Stimulated activated CD4-positive, alpha-beta T cell treated with anti-CD3 and anti-CD28 coated beads, Interleukin-15, amount 100 ng/mL, for 1 hour (primary cell): Measurements from ENCODE around the gene PLCB2.

Experiments used
- DNase-seq, 2 donors: peaks; one replicate each; pipeline ENCODE4 v3.0.0-alpha.2; 2020; ENCODE audit warnings: low read depth in 1 of 2, low spot score in 1 of 2

Gene PLCB2

DNA sequence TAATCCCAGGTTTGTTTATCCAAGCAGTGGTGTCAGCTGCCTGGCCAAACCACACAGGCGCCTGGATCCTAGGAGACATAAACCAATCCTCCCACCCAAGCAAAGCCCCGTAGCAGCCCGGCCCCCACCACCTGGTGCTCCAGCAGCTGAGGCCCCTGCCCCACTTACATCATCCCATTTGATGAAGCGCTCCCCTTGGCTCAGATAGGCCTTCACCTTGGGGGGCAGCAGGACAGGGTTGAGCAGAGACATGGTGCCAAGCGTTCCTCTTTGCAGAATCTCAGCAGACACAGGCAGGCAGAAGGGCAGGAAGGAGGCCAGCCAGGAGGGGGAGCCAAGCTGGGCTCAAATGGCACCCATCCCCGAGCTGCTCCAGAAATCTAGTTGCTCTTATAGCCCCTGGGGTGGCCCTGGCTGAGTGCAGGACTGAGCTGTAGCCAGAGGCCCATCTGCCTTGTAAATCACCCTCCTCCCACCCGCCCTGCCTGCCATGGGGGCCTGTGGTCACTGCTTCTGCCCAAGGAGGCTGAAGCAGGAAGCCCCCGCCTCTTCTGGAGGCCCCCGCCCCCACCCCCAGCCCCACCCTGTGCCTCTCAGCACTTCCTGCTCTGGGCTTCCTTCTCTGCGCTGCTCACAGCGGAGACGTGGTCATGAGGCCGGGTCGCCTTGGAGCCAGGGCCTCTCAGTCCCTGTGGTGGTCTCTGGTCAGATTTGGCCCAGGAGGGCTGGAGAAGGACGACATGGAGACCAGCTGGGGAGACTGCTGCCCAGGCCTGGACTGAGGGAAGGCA, at the start of gene PLCB2:
Gene PLCB2, minus strand, starts transcription at position 515 of the 791 bp plus-strand sequence. Its CDS starts 263 bp downstream, at position 252.
- DNase-seq: peak; percentile 48 to 54

DNA sequence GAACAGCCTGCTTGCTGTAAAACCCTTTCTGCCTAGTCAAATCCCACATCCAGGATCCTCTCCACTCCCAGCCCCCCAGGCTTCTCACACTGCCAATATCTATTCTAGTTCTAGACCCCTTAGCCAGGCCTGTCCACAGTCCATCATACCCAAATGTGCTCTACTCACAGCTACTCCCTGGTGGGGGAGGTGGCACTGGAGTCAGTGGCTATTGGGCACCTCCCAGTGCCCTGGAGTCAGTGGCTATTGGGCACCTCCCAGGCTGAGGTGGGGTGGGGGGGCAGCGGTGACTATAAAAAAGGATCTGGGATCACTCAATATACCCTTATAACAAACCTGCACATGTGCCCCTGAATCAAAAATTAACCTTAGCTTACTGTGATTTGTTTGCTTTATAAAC, 49.5 kb upstream of the PLCB2 start:
- DNase-seq: no peak

DNA sequence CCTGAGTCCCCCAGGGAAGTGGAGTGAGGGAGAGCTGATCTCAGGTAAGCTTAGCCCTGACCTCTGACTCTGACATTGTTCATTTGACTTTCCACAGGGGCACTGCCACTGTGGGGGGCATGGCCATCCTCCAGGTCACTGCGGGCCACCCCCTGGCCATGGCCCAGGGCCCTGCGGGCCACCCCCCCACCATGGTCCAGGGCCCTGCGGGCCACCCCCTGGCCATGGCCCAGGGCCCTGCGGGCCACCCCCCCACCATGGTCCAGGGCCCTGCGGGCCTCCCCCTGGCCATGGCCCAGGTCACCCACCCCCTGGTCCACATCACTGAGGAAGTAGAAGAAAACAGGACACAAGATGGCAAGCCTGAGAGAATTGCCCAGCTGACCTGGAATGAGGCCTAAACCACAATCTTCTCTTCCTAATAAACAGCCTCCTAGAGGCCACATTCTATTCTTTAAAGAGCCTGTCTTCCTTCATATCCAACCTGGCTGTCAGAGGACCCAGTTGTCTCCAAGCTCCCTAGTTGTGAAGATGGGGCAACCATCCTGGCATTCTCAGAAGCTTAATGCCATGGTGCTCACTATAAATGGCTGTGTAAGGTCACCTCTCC, 48.3 kb upstream of the PLCB2 start:
- DNase-seq: no peak

DNA sequence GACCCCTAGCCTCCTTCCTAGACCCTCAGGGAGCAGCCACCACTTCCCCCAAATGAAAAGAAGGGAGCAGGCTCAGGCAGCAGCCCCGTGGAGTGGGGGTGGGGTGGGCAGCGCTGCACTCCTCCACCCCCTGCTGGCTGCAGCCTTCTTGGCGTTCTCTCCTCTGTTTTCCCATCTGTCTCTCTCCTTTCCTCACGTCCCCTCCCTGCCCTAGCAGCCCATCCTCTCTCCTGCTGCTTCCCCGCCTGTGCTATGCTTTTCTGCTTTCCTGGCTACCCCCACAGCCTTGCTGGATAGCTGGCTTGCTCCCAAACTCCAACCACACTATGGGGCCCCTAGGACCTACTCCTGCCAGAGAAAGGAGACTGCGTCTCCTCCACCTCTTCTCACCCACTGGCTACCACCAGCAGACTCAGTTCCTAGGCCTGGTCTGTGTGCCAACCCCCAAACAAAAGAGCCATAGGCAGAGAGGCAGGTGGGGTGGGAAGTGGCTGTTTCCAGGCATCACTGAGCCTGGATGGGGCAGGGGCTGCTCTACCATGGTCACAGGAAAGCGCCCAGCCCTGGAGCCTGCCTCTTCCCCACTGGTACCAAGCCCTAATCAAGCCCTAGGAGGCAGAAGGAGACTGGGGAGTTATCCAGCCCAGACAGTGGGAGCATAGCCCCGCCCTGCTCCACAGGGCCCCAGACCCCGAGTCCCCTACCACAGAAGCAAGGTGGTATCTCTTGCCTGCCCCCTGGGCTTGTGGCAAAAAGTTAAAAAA, 46.9 kb upstream of the PLCB2 start:
- no peak for DNase-seq

DNA sequence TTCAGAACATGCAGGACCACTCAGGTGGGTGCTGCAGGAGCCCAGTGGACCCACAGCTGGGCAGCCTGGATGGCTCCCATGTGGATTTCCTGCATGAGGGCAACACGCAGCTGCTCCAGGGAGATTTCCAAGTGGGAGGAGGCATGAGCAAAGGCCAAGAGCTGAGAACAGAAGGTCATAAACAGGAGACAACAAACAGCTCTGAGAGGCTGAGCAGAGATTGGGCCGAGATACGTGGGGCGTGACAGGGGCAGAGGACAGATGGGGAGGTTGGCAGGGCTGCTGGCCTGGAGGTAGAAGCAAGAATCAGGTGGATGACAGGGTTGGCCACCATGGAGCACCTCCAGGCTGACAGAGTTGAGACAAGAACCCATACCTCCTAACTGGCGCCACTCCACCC, 46.0 kb upstream of the PLCB2 start:
- no peak for DNase-seq

DNA sequence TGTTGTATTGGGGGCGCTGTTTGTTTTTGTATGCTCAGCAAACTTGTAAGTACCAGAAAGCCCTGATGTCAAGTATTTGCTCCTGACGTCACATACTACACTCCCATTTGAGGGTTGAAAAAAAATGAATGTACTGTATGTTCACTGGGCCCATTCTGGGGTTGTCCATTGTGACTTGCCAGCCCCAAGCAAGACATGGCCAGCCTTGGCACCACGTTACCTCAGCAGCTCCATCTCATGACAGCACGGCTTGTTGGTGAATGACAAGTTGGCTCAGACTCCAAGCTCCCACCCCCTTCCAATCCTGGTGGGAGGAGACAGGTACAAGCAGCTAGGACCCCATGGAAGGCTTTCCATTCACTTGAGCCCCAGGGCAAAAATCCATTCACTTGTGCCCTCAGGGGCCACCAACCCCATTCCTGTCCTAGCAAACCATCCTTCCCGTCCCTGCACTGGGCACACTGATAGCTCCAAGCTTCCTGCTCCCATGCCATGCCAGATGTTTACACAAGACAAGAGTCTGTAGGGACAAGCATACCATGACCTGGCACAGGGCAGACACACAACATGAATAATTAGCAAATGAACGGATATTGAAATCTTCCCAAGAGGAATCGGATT, 44.7 kb upstream of the PLCB2 start:
- DNase-seq: no peak

- DNase-seq: no peak
Measured at GRCh38 chr15:40349163-40349562, 41.4 kb upstream of the PLCB2 start.

DNA sequence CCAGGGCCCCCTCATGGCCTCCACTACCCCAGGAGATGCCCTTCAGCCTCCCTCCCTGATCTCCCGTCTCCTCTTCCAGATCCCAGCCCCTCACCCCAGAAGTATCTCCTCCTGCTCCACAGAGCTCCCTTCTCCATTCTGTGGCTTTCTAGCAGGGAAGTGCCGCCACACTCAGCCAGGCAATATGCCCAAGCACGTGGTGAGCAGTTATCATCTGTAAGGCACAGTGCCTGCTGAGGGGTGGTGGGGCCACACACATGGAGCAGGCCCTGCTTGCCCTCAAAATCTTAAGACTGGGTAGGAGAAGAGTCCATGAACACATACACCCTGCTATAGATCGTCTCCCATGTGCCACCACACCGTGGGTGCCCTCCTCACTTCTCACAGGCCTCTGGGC, 40.7 kb upstream of the PLCB2 start:
- no peak for DNase-seq

- no peak for DNase-seq
Measured at GRCh38 chr15:40347559-40348473, 40.1 kb upstream of the PLCB2 start.

GRCh38 chr15:40346579-40347558, 39.1 kb upstream of the PLCB2 start:
- no peak for DNase-seq

GRCh38 chr15:40345867-40346578, 38.3 kb upstream of the PLCB2 start:
- no peak for DNase-seq

DNA sequence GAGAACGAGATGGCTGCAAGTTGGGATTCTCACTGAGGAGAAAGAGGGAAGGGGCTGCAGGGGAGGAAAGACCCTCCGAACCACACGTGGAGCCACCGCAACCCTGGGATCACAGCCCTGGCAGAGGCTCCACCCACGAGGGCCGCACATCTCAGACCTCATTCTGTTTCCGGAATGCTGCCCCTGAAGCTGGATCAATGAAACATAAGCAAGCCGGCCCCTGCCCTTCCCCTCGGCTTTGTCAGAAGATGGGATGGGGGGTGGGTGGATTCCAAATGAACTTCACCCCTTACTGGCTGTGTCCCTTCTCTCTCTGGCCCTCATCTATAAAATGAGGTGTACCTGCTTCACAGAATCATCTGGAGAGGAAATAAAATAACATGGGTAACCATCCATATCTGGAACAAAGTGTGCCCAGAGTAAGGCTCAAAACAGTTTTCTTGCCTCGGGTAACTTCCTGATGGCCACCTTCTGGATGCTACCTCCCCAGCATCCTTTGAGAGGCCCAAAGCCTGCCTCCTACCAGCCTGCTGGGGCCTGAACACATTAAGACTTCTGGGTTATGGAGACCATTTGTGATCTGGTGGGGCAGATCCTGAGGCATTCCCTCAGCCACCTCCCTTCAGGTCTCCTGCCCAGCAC, 37.6 kb upstream of the PLCB2 start:
- no peak for DNase-seq

- peak; percentile 40 to 49 for DNase-seq
Measured at GRCh38 chr15:40344631-40345120, 36.9 kb upstream of the PLCB2 start.

GRCh38 chr15:40344217-40344616, 36.5 kb upstream of the PLCB2 start:
- no peak for DNase-seq

DNA sequence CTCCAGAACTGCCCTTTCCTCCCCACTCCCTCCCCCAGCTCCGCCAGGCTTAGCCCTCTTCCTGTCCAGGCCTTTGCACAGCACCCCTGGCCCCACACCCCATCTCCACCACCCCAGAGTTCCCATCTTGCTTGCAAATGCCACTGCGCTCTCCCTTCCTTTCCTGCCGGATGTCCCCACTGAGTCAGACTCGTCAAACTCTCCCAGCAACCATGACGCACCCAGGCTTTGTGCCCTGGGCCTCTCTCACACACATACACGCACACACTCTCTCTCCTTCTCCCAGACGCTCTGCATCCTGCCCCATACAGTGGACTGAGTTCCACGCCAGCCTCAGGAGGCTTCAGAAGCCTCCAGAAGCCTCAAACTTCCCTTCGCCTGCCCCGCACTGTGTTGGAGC, 35.8 kb upstream of the PLCB2 start:
- DNase-seq: no peak

DNA sequence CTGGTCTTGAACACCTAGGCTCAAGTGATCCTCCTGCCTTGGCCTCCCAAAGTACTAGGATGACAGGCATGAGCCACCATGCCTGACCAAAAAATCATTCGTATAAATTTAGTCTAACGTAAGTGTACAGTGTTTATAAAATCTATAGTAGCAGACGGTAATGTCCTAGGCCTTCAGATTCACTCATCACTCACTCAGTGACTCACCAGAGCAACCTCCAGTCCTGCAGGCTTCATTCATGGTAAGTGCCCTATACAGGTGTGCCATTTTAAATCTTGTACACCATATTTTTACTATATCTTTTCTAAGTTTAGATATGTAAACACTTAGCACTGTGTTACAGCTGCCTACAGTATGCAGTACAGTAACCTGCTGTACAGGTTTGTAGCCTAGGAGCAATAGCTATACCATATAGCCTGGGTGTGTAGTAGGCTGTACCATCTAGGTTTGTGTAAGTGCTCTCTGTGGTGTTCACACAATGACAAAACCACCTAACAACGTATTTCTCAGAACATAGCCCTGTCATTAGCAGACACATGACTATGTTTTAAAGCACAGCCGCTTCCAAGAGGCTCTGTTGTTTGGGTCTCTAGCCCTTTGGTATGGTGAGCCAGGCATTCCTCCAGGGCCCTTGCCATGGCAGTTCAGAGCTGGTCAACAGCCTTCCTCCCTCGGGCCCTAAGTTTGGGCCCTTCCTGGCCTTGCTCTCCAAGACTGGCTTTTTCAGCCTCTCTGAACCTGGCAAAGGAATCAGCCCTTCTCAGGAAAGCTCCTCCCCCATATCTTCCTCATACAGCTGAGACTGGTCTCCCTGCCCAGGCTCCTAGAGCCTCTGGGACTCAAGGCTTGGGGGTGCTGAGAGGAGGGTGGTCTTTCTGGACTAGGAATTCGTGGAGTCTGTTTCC, 34.9 kb upstream of the PLCB2 start:
- DNase-seq: no peak
